Measurements from ENCODE around the gene FEZ2. TPM values are rescaled to one million over a fixed set of nuclear protein-coding genes. Genes with fewer than 3 reads are reported as not detected.

FEZ2 gene
- total RNA-seq, 1 donor from 2014 or later = 50.5 TPM

DNA sequence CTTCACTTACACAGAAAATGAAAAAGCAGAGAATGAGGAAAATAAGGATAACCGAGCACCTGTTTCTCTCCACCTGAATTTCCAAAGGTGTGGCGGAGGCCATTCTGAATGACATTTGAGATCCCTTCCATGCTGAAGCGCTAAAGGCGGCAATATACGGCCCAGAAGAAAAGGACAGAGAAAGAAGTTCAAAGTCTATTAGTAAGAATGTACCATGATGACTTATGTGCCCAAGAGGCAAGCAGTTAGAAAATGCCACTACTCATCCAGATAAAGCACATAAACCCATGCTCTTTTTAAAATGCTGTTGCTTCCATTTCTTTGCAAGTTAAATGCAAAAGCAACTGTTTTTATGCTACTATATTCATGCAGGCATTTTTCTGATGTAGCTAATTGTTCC lies 37.2 kb downstream of the FEZ2 start:
- no peaks in the 10 kb centered on the region for H3K9me3 Mint-ChIP-seq (ENCODE audit: unreplicated experiment)
- no peak for DNase-seq (ENCODE audit: extremely low spot score, unreplicated experiment)
- H3K27me3 Mint-ChIP-seq (ENCODE audit: unreplicated experiment) = no peaks in the 10 kb centered on the region
- peaks cover 59% of the 10 kb centered on the region for H3K4me1 Mint-ChIP-seq (ENCODE audit: unreplicated experiment)
- H3K36me3 Mint-ChIP-seq (ENCODE audit: unreplicated experiment) = peaks cover 11% of the 10 kb centered on the region
- TF ChIP-seq, protein P1, sequence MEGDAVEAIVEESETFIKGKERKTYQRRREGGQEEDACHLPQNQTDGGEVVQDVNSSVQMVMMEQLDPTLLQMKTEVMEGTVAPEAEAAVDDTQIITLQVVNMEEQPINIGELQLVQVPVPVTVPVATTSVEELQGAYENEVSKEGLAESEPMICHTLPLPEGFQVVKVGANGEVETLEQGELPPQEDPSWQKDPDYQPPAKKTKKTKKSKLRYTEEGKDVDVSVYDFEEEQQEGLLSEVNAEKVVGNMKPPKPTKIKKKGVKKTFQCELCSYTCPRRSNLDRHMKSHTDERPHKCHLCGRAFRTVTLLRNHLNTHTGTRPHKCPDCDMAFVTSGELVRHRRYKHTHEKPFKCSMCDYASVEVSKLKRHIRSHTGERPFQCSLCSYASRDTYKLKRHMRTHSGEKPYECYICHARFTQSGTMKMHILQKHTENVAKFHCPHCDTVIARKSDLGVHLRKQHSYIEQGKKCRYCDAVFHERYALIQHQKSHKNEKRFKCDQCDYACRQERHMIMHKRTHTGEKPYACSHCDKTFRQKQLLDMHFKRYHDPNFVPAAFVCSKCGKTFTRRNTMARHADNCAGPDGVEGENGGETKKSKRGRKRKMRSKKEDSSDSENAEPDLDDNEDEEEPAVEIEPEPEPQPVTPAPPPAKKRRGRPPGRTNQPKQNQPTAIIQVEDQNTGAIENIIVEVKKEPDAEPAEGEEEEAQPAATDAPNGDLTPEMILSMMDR (IDR thresholded peaks at IDR 0.05) = no peak
- no peak overlapping the region for H3K27ac Mint-ChIP-seq (ENCODE audit: unreplicated experiment)
- no peak overlapping the region for H3K4me3 Mint-ChIP-seq (ENCODE audit: unreplicated experiment)

DNA sequence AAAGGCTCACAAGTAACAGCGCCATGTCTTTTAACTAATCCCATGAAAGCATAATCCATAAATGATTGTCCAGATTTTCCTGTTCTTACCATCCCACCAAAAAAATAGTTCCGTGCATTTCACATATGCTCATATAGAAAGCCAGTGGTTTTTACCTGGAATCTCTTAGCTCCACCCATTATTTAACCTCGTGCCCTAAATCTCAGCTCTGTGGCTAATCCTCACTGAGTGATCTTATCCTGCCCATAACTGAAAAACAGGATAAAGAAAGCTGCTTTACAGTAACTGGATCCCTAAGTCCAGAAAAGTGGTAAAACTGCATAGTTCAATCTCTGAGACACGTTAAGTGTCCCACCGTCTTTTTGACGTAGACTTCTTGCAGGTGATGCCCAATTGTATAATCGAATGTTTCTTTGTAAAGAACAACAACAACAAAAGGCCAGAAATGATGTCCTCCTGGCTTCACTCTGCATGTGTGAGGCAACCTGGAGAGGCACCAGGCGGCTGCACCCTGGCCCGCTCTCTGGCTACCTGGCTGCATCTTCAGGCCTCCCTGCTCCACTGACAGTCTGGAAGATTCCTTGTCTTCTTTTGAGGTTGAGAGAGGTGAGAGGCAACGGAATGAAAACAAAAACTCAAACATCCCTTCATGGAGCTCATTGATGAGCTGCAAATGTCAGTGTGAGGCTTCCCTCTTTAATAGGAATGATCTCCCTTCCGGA lies 38.6 kb downstream of the FEZ2 start:
- H3K36me3 Mint-ChIP-seq (ENCODE audit: unreplicated experiment) = peaks cover 14% of the 10 kb centered on the region
- H3K4me3 Mint-ChIP-seq (ENCODE audit: unreplicated experiment) = no peak overlapping the region
- no peaks in the 10 kb centered on the region for H3K9me3 Mint-ChIP-seq (ENCODE audit: unreplicated experiment)
- H3K27ac Mint-ChIP-seq (ENCODE audit: unreplicated experiment) = no peak overlapping the region
- TF ChIP-seq, protein P1 (IDR thresholded peaks at IDR 0.05) = no peak
- H3K4me1 Mint-ChIP-seq (ENCODE audit: unreplicated experiment) = peaks cover 56% of the 10 kb centered on the region
- H3K27me3 Mint-ChIP-seq (ENCODE audit: unreplicated experiment) = no peaks in the 10 kb centered on the region
- no peak for DNase-seq (ENCODE audit: extremely low spot score, unreplicated experiment)

DNA sequence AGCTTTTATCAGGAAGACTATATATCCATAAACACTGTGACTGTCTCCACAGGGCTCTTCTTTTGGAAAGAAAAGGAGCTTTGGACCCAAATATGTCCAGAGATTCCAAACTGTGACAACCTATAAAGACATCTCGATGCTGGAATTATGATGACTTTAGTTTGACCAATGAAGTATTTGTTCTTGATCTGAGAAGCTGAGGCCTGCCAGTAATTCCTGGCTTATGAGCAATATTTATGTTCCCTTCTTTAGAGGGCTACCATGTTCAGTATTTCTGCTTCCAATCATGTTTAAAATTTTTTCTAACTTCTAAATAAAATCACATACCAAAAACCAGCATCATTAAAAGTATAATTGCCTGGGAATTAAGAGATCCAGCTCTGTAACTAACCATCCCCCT lies 41.1 kb downstream of the FEZ2 start:
- H3K27ac Mint-ChIP-seq (ENCODE audit: unreplicated experiment) = peak overlapping the region; percentile 75
- H3K36me3 Mint-ChIP-seq (ENCODE audit: unreplicated experiment) = peaks cover 25% of the 10 kb centered on the region
- no peak for DNase-seq (ENCODE audit: extremely low spot score, unreplicated experiment)
- TF ChIP-seq, protein P1 (IDR thresholded peaks at IDR 0.05) = no peak
- H3K27me3 Mint-ChIP-seq (ENCODE audit: unreplicated experiment) = no peaks in the 10 kb centered on the region
- no peaks in the 10 kb centered on the region for H3K9me3 Mint-ChIP-seq (ENCODE audit: unreplicated experiment)
- H3K4me3 Mint-ChIP-seq (ENCODE audit: unreplicated experiment) = no peak overlapping the region
- peaks cover 39% of the 10 kb centered on the region for H3K4me1 Mint-ChIP-seq (ENCODE audit: unreplicated experiment)

DNA sequence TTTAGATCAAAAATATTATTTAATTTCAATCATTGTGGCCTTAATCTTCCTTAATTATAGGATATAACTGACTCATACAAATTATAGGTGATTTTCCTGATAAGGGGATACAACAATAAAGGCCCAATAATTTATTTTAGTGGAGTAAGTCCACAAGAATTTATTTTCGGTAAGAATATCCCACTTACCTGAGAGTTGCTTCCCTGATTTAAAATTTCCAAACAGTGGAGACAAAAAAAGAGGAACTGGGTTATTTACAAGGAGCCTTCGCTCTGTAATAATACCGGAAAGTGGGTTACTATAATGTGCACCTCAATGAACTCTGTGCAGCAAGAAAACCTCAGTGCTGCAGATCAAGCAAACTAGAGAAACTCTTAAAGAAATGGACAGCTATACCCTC lies 42.2 kb downstream of the FEZ2 start:
- Mint-ChIP-seq H3K27me3 (ENCODE audit: unreplicated experiment) (no peaks in the 10 kb centered on the region), H3K4me1 (ENCODE audit: unreplicated experiment) (peaks cover 31% of the 10 kb centered on the region), H3K9me3 (ENCODE audit: unreplicated experiment) (no peaks in the 10 kb centered on the region), H3K4me3 (ENCODE audit: unreplicated experiment) (no peak overlapping the region), H3K27ac (ENCODE audit: unreplicated experiment) (peak overlapping the region; percentile 71), H3K36me3 (ENCODE audit: unreplicated experiment) (peaks cover 27% of the 10 kb centered on the region)
- TF ChIP-seq, protein P1 (IDR thresholded peaks at IDR 0.05) = no peak
- no peak for DNase-seq (ENCODE audit: extremely low spot score, unreplicated experiment)

DNA sequence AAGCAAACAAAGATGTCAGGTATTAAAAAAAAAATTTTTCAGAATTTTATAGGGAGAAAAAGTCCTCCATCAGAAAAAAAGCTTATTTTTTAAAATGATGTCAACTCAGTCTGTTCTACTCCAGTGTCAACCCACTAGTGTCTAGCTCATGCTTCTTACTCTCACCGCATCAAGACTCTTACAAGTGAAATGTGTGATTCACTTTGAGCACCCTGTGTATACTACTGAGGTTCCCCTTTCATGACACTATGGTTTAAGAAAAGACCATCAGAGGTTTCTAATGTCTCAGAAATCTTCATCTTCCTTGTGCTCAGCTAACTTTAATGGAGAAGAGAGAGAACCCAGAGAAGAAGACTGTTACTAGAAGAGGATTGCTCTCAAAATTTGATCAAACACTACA lies 43.4 kb downstream of the FEZ2 start:
- Mint-ChIP-seq H3K4me1 (ENCODE audit: unreplicated experiment) (peaks cover 31% of the 10 kb centered on the region), H3K4me3 (ENCODE audit: unreplicated experiment) (no peak overlapping the region), H3K27ac (ENCODE audit: unreplicated experiment) (peak overlapping the region; percentile 25), H3K27me3 (ENCODE audit: unreplicated experiment) (no peaks in the 10 kb centered on the region), H3K36me3 (ENCODE audit: unreplicated experiment) (peaks cover 30% of the 10 kb centered on the region), H3K9me3 (ENCODE audit: unreplicated experiment) (no peaks in the 10 kb centered on the region)
- TF ChIP-seq, protein P1 (IDR thresholded peaks at IDR 0.05) = no peak
- no peak for DNase-seq (ENCODE audit: extremely low spot score, unreplicated experiment)

Measured in osteocyte (in vitro differentiated cells).